HepG2 (cell line): ENCODE measurements around the gene PTPN14. TPM values are rescaled to one million over a fixed set of nuclear protein-coding genes. Genes with fewer than 3 reads are reported as not detected.

Experiments used
- ATAC-seq: fragments of 200-7000 bp; cut with Tn5 transposase; 3 replicates; pipeline ENCODE4 v1.9.1; 2020; ENCODE audit warnings: mild to moderate bottlenecking, moderate library complexity
- BruUV-seq: library from RNA; stranded (reverse); fragments of 400-500 nt; replicated peaks from 2 replicates; lab custom pipeline; 2021; lab: Mats Ljungman, UMichigan
- CTCF ChIA-PET: fragments of 300-600 bp; formaldehyde crosslinking; extraction: SDS; loops from one replicate; lab custom pipeline; 2021; ENCODE audit warnings: low total read pairs, inconsistent platforms, low intra/inter-chr PET ratio; lab: Yijun Ruan, JAX
- POLR2A ChIA-PET: fragments of 350-600 bp; sonication (Branson Sonifier 250); formaldehyde crosslinking; loops from one replicate; lab custom pipeline; 2020; ENCODE audit warnings: antibody characterized with exemption, inconsistent platforms; lab: Yijun Ruan, JAX
- DNase-seq: peaks from one replicate; pipeline ENCODE4 v3.0.0-alpha.2; 2015; ENCODE audit warnings: low spot score
- FAIRE-seq: peaks from 3 replicates; lab custom pipeline; 2011; peaks lifted over from hg19 to GRCh38; lab: Jason Lieb, UNC
- H2AFZ ChIP-seq: one replicate; pipeline ENCODE4 v1.6.1; 2011; ENCODE audit warnings: low read length, inconsistent platforms
- H3K27ac ChIP-seq: fragments of 300-600 bp; 3 replicates; pipeline ENCODE4 v1.8.0; 2011; ENCODE audit warnings: mixed run types, mild to moderate bottlenecking, mixed read lengths, low read length, inconsistent platforms; ENCODE audit not compliant: insufficient read depth; ENCODE audit errors: extremely low read length
- H3K27me3 ChIP-seq, 2 experiments: fragments of 200-600 bp in 1 of 2; 2 replicates in 1 of 2; 3 replicates in 1 of 2; pipeline versions ENCODE4 v1.6.0 to v1.8.0; 2011; ENCODE audit warnings: low read length in 2 of 2, mild to moderate bottlenecking in 2 of 2, moderate library complexity in 2 of 2, inconsistent platforms in 1 of 2; ENCODE audit not compliant: insufficient read depth in 2 of 2, control insufficient read depth in 1 of 2
- H3K36me3 ChIP-seq, 2 experiments: fragments of 200-600 bp in 1 of 2; replicated peaks in 1 of 2; 2 replicates in 1 of 2; 3 replicates in 1 of 2; pipeline versions ENCODE4 v1.5.1 to v1.8.0; 2011; ENCODE audit warnings: low read length in 2 of 2, inconsistent platforms in 1 of 2; ENCODE audit not compliant: insufficient read depth in 2 of 2, control insufficient read depth in 1 of 2
- H3K4me1 ChIP-seq: 2 replicates; pipeline ENCODE4 v1.5.1; 2012; ENCODE audit warnings: low read length, inconsistent platforms; ENCODE audit not compliant: insufficient read depth
- H3K4me2 ChIP-seq: 2 replicates; pipeline ENCODE4 v1.6.0; 2011; ENCODE audit warnings: low read depth, low read length, inconsistent platforms
- H3K4me3 ChIP-seq, 3 experiments: fragments of 200-600 bp in 1 of 3; sonication (generic), shearing (Covaris generic) in 1 of 3; replicated peaks in 1 of 3; 2 replicates each; pipeline ENCODE4 v1.5.1; 2011 to 2016; ENCODE audit warnings: low read length in 3 of 3, inconsistent platforms in 2 of 3, low read depth in 2 of 3, mild to moderate bottlenecking in 2 of 3, control low read depth in 1 of 3, mixed read lengths in 1 of 3; ENCODE audit not compliant: insufficient read depth in 1 of 3
- H3K79me2 ChIP-seq: one replicate; pipeline ENCODE4 v1.6.1; 2011; ENCODE audit warnings: low read length, inconsistent platforms; ENCODE audit not compliant: insufficient read depth
- H3K9ac ChIP-seq: 2 replicates; pipeline ENCODE4 v1.6.0; 2011; ENCODE audit warnings: mild to moderate bottlenecking, low read depth, low read length, inconsistent platforms; ENCODE audit not compliant: insufficient read depth
- H3K9me3 ChIP-seq: 2 replicates; pipeline ENCODE4 v1.5.1; 2012; ENCODE audit warnings: mild to moderate bottlenecking, low read length
- H4K20me1 ChIP-seq: 2 replicates; pipeline ENCODE4 v1.6.0; 2011; ENCODE audit warnings: inconsistent platforms, mild to moderate bottlenecking, low read length, moderate library complexity; ENCODE audit not compliant: insufficient read depth
- IRF9 ChIP-seq: sonication (generic); formaldehyde crosslinking; IDR thresholded peaks from 2 replicates; pipeline ENCODE4 v1.8.0; 2022; ENCODE audit warnings: missing genetic modification reagents, mild to moderate bottlenecking, borderline replicate concordance
- ISL2 ChIP-seq: sonication (generic); formaldehyde crosslinking; IDR thresholded peaks from 2 replicates; pipeline ENCODE4 v1.5.0; 2020; ENCODE audit warnings: missing genetic modification reagents
- MBD4 ChIP-seq: IDR thresholded peaks from 2 replicates; pipeline ENCODE4 v1.6.1; 2012; ENCODE audit warnings: low read length, inconsistent platforms, borderline replicate concordance
- PBX3 ChIP-seq: sonication (generic); formaldehyde crosslinking; IDR thresholded peaks from 2 replicates; pipeline ENCODE4 v1.8.1; 2023; ENCODE audit warnings: missing genetic modification reagents, inconsistent platforms, borderline replicate concordance
- RERE ChIP-seq: IDR thresholded peaks from 2 replicates; pipeline ENCODE4 v1.6.1; 2016; ENCODE audit warnings: low read depth, missing genetic modification reagents, missing compliant biosample characterization
- STAG1 ChIP-seq: sonication (generic); formaldehyde crosslinking; IDR thresholded peaks from 2 replicates; pipeline ENCODE4 v1.4.0; 2020; ENCODE audit warnings: missing genetic modification reagents
- TSC22D2 ChIP-seq: sonication (generic); formaldehyde crosslinking; IDR thresholded peaks from 2 replicates; pipeline ENCODE4 v1.5.1; 2020; ENCODE audit warnings: missing genetic modification reagents, mild to moderate bottlenecking, borderline replicate concordance
- ZNF678 ChIP-seq: sonication (generic); formaldehyde crosslinking; IDR thresholded peaks from 2 replicates; pipeline ENCODE4 v1.4.0; 2020; ENCODE audit warnings: mild to moderate bottlenecking, missing genetic modification reagents
- ZNF790 ChIP-seq: sonication (generic); formaldehyde crosslinking; IDR thresholded peaks from 2 replicates; pipeline ENCODE4 v1.8.0; 2022; ENCODE audit warnings: missing genetic modification reagents, mild to moderate bottlenecking, borderline replicate concordance
- ZSCAN21 ChIP-seq: sonication (generic); formaldehyde crosslinking; IDR thresholded peaks from 2 replicates; pipeline ENCODE4 v1.8.0; 2022; ENCODE audit warnings: mild to moderate bottlenecking, missing genetic modification reagents, moderate library complexity, borderline replicate concordance
- ZSCAN30 ChIP-seq: sonication (generic); formaldehyde crosslinking; IDR thresholded peaks from 2 replicates; pipeline ENCODE4 v1.5.0; 2020; ENCODE audit warnings: mild to moderate bottlenecking, missing genetic modification reagents
- WGBS: methylation state at CpG from one replicate; pipeline ENCODE4 v1.1.6; 2017; ENCODE audit warnings: low lambda C conversion rate; 5-methylcytosine and 5-hydroxymethylcytosine counted together
- in situ Hi-C: cut with HindIII; loops from 2 replicates; pipeline ENCODE4 v1.10.0; 2017; ENCODE audit warnings: low pct_unique_long_range_greater_than_20kb; ENCODE audit not compliant: extremely low pct_ligation_motif_present
- intact Hi-C: fragments of 100-400 bp; cut with micrococcal nuclease; formaldehyde crosslinking; loops from one replicate; pipeline ENCODE4 v1.10.0; 2022; ENCODE audit not compliant: unreplicated experiment
- polyA plus RNA-seq, 8 experiments: library from polyadenylated mRNA; depleted of rRNA in 3 of 8; stranded (reverse) in 7 of 8; unstranded in 1 of 8; fragments of >200 nt; fragmentation: Illumina TruSeq in 4 of 8; extraction: Trizol in 4 of 8; gene quantifications; 2 replicates each; pipeline versions ENCODE4 v1.2.1 to v1.2.3, GENCODE V29; 2011 to 2016; ENCODE audit warnings: low read depth in 4 of 8, missing spikeins in 1 of 8, mixed read lengths in 1 of 8; ENCODE audit not compliant: insufficient read depth in 1 of 8
- total RNA-seq, 5 experiments: library from RNA; depleted of rRNA; stranded (reverse); fragments of >200 nt; fragmentation: Illumina TruSeq; extraction: Trizol; gene quantifications; 2 replicates each; pipeline ENCODE4 v1.2.3, GENCODE V29; 2016; ENCODE audit warnings: low read depth in 1 of 5

The PTPN14 gene
- total and polyA plus RNA-seq, 2 of the 13 experiments (the other 11 are each of a cell fraction or from before 2014, with no cell fraction given) = 3.9 to 4.7 TPM

GRCh38 chr1:214537219-214537618 lies 14.2 kb downstream of the PTPN14 start:
- ATAC-seq (no peak), FAIRE-seq (no peak), DNase-seq (no peak)
- Histone ChIP-seq H3K4me3 (no peak overlapping the region), H3K4me2 (no peak overlapping the region), H3K36me3 (no peaks in the 10 kb centered on the region), H2AFZ (no peak overlapping the region), H3K27ac (no peak overlapping the region), H3K27me3 (no peaks in the 10 kb centered on the region), H4K20me1 (no peaks in the 10 kb centered on the region), H3K9ac (no peak overlapping the region), H3K9me3 (no peaks in the 10 kb centered on the region), H3K4me1 (no peaks in the 10 kb centered on the region), H3K79me2 (no peaks in the 10 kb centered on the region)
- intact Hi-C loops (no loop called here), in situ Hi-C loops (no loop called here)
- 80% methylated on average over 5 of the region's 5 CpGs for WGBS
- POLR2A ChIA-PET = interaction anchor here (0.8 kb wide), 1 partner anchor 14 kb away, joined by 3 read pairs; the partner anchor contains the start of gene PTPN14
- BruUV-seq = no TSS peak
- CTCF ChIA-PET = no interaction called here
- no peak for TF ChIP-seq ZSCAN30
- no peak for TF ChIP-seq PBX3

GRCh38 chr1:214532070-214532469 lies 19.3 kb downstream of the PTPN14 start:
- H3K27ac ChIP-seq = no peak overlapping the region
- no peak overlapping the region for H3K4me3 ChIP-seq
- no peak for DNase-seq
- WGBS = 86% methylated on average over 4 of the region's 9 CpGs
- no peaks in the 10 kb centered on the region for H3K9me3 ChIP-seq
- H3K27me3 ChIP-seq = no peaks in the 10 kb centered on the region
- H4K20me1 ChIP-seq = no peaks in the 10 kb centered on the region
- no peak overlapping the region for H3K9ac ChIP-seq
- ChIA-PET CTCF (no interaction called here), POLR2A (no interaction called here)
- H3K79me2 ChIP-seq = no peaks in the 10 kb centered on the region
- no peak for ATAC-seq
- H2AFZ ChIP-seq = no peak overlapping the region
- H3K4me2 ChIP-seq = no peak overlapping the region
- no peak for FAIRE-seq
- in situ Hi-C loops (no loop called here), intact Hi-C loops (no loop called here)
- no peaks in the 10 kb centered on the region for H3K4me1 ChIP-seq
- BruUV-seq = no TSS peak
- H3K36me3 ChIP-seq = no peaks in the 10 kb centered on the region
- no peak for TF ChIP-seq ISL2 (CRISPR knock-in tag)
- no peak for TF ChIP-seq ZNF678 (CRISPR knock-in tag)
- no peak for TF ChIP-seq ZSCAN21 (CRISPR knock-in tag)
- no peak for TF ChIP-seq STAG1 (CRISPR knock-in tag)
- TF ChIP-seq TSC22D2 (CRISPR knock-in tag) = no peak
- TF ChIP-seq IRF9 (CRISPR knock-in tag) = no peak
- no peak for TF ChIP-seq RERE
- TF ChIP-seq MBD4 = no peak
- TF ChIP-seq ZNF790 (CRISPR knock-in tag) = no peak
